ENCODE results near the gene NT5C1A.

The NT5C1A gene

DNA sequence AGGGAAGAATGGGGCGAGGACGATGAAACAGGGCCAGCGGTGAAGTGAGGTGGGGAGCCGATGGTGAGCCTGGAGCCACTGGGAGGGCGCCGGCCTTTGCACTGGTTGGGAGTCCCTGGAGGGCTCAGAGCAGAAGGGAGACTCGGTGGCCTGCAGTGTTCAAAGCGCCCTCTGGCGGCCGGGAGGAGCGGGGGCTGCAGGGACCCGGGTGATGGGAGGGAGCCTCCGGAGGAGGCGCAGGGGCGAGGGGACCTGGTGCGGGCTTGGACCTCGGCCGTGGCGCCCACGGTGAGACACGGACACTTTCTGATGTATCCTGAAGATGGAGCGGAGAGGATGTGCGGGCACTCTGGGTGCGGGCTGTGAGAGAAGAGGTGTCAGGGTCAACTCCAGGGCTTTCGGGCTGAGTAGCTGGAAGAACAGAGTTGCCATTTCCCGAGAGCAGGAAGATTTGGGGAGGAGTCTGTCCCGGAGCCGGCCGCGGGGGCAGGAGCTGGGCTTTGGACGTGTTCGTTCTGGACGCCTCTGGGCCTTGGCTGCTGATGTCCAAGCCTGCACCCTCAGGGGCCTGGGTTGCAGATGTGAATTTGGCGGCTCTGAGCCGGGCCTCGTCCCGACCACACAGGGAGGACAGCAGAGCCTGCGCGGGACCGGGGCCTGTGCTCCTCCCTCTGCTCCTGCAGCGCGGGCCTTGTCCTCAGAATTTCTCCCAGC, 62.1 kb downstream of the NT5C1A start (continued):
- TF ChIP-seq INSM2 (tag by site-specific recombination; IDR thresholded peaks at IDR 0.05) = no peak
- TF ChIP-seq ZNF157 (tag by site-specific recombination; IDR thresholded peaks at IDR 0.05) = no peak

Measured in HEK293 (cell line).